ENCODE data around the gene CDC42BPB.

The CDC42BPB gene

DNA sequence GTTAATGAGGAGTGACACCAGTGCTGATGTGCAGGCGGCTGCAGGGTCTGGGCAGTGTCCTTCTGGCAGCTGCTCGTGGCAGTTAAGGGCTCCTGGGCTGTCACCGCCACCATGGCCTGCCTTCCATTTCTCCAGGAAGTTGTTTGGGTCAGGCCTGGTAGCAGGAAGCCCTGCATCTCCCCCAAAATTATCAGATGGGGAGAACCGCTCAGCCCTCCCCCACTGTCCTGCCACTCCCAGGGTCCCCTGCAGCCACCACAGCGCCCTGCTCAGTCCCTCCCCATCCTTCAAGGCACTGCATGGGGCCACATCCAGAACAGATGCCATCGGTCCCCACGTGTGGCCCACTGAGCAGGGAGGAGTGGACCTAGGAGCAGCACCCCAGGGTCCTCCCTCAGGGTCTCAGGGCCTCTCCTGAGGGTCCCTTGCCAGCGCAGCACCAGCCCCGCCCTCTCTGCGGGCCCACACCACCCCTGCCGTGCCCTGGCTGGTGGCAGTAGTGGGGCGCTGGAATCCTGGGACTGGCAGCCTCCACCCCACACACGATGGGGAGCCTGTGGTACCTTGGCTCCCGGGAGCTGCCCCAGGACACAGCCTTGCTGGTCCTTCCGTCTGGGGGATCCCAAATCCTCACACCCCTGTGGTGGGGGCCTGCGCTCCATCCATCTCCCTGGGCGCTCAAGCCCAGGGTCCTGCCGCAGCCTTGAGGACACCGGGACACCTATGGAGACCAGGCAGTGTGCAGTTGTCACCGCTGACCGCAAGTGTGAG lies 145.2 kb downstream of the CDC42BPB start:
- no peak overlapping the region for H2AFZ ChIP-seq (ENCODE audit: low read depth, low read length)
- no peak for TF ChIP-seq EZH2phosphoT487 (IDR thresholded peaks at IDR 0.05; ENCODE audit: low read depth)
- TF ChIP-seq, protein P1, sequence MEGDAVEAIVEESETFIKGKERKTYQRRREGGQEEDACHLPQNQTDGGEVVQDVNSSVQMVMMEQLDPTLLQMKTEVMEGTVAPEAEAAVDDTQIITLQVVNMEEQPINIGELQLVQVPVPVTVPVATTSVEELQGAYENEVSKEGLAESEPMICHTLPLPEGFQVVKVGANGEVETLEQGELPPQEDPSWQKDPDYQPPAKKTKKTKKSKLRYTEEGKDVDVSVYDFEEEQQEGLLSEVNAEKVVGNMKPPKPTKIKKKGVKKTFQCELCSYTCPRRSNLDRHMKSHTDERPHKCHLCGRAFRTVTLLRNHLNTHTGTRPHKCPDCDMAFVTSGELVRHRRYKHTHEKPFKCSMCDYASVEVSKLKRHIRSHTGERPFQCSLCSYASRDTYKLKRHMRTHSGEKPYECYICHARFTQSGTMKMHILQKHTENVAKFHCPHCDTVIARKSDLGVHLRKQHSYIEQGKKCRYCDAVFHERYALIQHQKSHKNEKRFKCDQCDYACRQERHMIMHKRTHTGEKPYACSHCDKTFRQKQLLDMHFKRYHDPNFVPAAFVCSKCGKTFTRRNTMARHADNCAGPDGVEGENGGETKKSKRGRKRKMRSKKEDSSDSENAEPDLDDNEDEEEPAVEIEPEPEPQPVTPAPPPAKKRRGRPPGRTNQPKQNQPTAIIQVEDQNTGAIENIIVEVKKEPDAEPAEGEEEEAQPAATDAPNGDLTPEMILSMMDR (IDR thresholded peaks at IDR 0.05; ENCODE audit: low read depth, low read length), result no peak
- peaks cover 12% of the 10 kb centered on the region; the same call in 1 of the 2 replicates for H3K79me2 ChIP-seq (ENCODE audit: low read length)
- peaks cover 26% of the 10 kb centered on the region for H3K4me1 ChIP-seq (ENCODE audit: low read length)
- H3K9ac ChIP-seq (ENCODE audit: low read length), result no peak overlapping the region
- no peak overlapping the region for H3K4me3 ChIP-seq (ENCODE audit: low read length)
- no peaks in the 10 kb centered on the region for H3K9me3 ChIP-seq (ENCODE audit: insufficient read depth, low read length)
- no peak overlapping the region for H3K27ac ChIP-seq (ENCODE audit: low read length)
- H4K20me1 ChIP-seq (ENCODE audit: insufficient read depth, low read length), result peaks cover 22% of the 10 kb centered on the region; the same call in 1 of the 2 replicates
- H3K36me3 ChIP-seq (replicated peaks; ENCODE audit: low read depth, low read length), result peaks cover 38% of the 10 kb centered on the region
- H3K27me3 ChIP-seq (ENCODE audit: low read depth, low read length), result no peaks in the 10 kb centered on the region
- H3K4me2 ChIP-seq (ENCODE audit: low read length), result no peak overlapping the region

DNA sequence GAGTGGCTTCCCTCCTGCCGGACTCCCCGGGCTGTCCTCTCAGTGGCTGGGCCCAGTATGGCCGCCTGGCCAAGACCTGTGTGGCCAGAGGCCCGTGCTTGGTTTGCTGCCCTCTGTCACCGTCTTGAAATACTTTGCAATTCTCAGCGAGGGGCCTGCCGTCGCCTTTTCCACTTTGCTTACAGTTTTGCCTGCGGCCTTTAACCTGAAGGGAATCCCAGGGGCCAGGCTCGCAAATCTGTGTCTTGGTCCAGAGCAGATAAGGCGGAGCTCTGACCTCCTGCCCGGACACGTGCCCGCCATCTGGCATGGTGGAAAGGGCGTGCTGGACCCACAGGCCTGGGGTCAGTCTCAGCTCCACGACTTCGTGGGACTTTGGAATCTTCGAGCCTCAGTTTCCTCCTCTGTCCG lies 145.8 kb downstream of the CDC42BPB start:
- Histone ChIP-seq H2AFZ (ENCODE audit: low read depth, low read length) (no peak overlapping the region), H3K4me1 (ENCODE audit: low read length) (peaks cover 20% of the 10 kb centered on the region)
- TF ChIP-seq, protein P1 (IDR thresholded peaks at IDR 0.05; ENCODE audit: low read depth, low read length), result no peak
- no peak for TF ChIP-seq EZH2phosphoT487 (IDR thresholded peaks at IDR 0.05; ENCODE audit: low read depth)

DNA sequence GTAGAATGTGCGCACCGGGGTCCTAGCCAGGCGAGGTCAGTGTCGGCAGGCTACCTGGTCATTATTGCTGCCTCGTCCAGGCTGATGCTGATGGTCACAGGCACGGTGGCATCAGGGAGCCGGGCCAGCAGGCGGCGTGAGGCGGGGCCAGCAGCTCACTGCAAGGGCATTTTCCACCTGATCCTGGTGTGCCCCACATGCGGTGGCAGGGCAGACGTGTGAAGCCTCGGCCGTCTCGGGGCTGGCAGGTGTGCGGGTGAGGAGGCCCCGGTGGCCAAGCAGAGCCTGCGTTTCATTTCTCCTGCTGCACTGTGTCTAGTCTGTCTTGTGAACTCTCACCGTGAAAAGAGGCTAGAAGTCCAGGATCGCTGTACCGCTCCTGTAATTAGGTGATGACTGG lies 146.9 kb downstream of the CDC42BPB start:
- Histone ChIP-seq H3K4me1 (ENCODE audit: low read length) (peaks cover 9% of the 10 kb centered on the region), H3K4me2 (ENCODE audit: low read length) (no peak overlapping the region), H3K9me3 (ENCODE audit: insufficient read depth, low read length) (no peaks in the 10 kb centered on the region)

More for the DNA sequence above, 145.8 kb downstream of the CDC42BPB start:
- Histone ChIP-seq H3K9ac (ENCODE audit: low read length) (no peak overlapping the region), H3K27ac (ENCODE audit: low read length) (no peak overlapping the region), H3K27me3 (ENCODE audit: low read depth, low read length) (no peaks in the 10 kb centered on the region), H3K9me3 (ENCODE audit: insufficient read depth, low read length) (no peaks in the 10 kb centered on the region), H3K79me2 (ENCODE audit: low read length) (peaks cover 17% of the 10 kb centered on the region), H3K4me3 (ENCODE audit: low read length) (no peak overlapping the region), H4K20me1 (ENCODE audit: insufficient read depth, low read length) (peaks cover 25% of the 10 kb centered on the region; the same call in 1 of the 2 replicates), H3K4me2 (ENCODE audit: low read length) (no peak overlapping the region), H3K36me3 (replicated peaks; ENCODE audit: low read depth, low read length) (peaks cover 45% of the 10 kb centered on the region)

DNA sequence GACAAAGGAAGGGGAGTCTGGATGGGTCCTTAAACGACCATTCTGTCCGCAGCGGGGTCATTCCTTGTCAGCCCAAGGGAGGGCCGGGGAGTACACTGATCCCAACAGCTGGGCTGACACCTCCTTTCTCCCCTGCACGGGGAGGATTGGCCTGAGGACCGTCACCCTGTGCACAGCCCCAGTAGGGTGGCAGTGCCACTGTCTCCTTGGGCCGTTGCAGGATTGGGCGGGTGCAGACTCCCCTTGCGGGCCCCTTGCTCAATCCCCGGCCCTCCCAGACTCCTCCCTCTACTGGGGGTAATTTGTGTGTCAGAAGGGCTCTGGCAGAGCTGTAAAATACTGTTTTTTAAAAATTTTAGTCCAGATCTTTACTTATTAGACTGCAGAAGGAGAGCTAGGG lies 147.4 kb downstream of the CDC42BPB start:
- Histone ChIP-seq H4K20me1 (ENCODE audit: insufficient read depth, low read length) (peaks cover 24% of the 10 kb centered on the region; the same call in 1 of the 2 replicates), H3K27ac (ENCODE audit: low read length) (no peak overlapping the region), H3K9ac (ENCODE audit: low read length) (no peak overlapping the region), H3K9me3 (ENCODE audit: insufficient read depth, low read length) (no peaks in the 10 kb centered on the region), H3K36me3 (replicated peaks; ENCODE audit: low read depth, low read length) (peaks cover 61% of the 10 kb centered on the region), H3K79me2 (ENCODE audit: low read length) (peaks cover 21% of the 10 kb centered on the region), H3K4me3 (ENCODE audit: low read length) (no peak overlapping the region), H3K27me3 (ENCODE audit: low read depth, low read length) (no peaks in the 10 kb centered on the region), H3K4me2 (ENCODE audit: low read length) (no peak overlapping the region), H3K4me1 (ENCODE audit: low read length) (peaks cover 8% of the 10 kb centered on the region), H2AFZ (ENCODE audit: low read depth, low read length) (no peak overlapping the region)
- TF ChIP-seq, protein P1 (IDR thresholded peaks at IDR 0.05; ENCODE audit: low read depth, low read length), result no peak
- TF ChIP-seq EZH2phosphoT487 (IDR thresholded peaks at IDR 0.05; ENCODE audit: low read depth), result no peak

More for the DNA sequence above, 146.9 kb downstream of the CDC42BPB start:
- no peak overlapping the region for H3K4me3 ChIP-seq (ENCODE audit: low read length)
- H3K27me3 ChIP-seq (ENCODE audit: low read depth, low read length), result no peaks in the 10 kb centered on the region
- peaks cover 25% of the 10 kb centered on the region; the same call in 1 of the 2 replicates for H4K20me1 ChIP-seq (ENCODE audit: insufficient read depth, low read length)
- no peak overlapping the region for H3K9ac ChIP-seq (ENCODE audit: low read length)
- H3K79me2 ChIP-seq (ENCODE audit: low read length), result peaks cover 21% of the 10 kb centered on the region
- H3K27ac ChIP-seq (ENCODE audit: low read length), result no peak overlapping the region
- no peak overlapping the region for H2AFZ ChIP-seq (ENCODE audit: low read depth, low read length)
- peaks cover 56% of the 10 kb centered on the region for H3K36me3 ChIP-seq (replicated peaks; ENCODE audit: low read depth, low read length)
- TF ChIP-seq, protein P1 (IDR thresholded peaks at IDR 0.05; ENCODE audit: low read depth, low read length), result no peak
- no peak for TF ChIP-seq EZH2phosphoT487 (IDR thresholded peaks at IDR 0.05; ENCODE audit: low read depth)

Data from OCI-LY3 (cell line).